Liver (tissue), 9 donors: ENCODE data around the gene DMD. TPM values are rescaled to one million over a fixed set of nuclear protein-coding genes. Genes with fewer than 3 reads are reported as not detected.

ENCODE experiments used
- DNase-seq: peaks from one replicate; pipeline ENCODE4 v3.0.0-alpha.2; 2017; ENCODE audit warnings: low spot score
- H3K27ac ChIP-seq, 2 donors: one replicate each; pipeline ENCODE4 v1.7.0; 2013; ENCODE audit warnings: inconsistent platforms in 2 of 2, low read length in 2 of 2, control low read depth in 1 of 2, low read depth in 1 of 2, mild to moderate bottlenecking in 1 of 2
- H3K27me3 ChIP-seq, 4 donors: one replicate each; pipeline versions ENCODE4 v1.6.1 to v1.7.0; 2013; ENCODE audit warnings: low read length in 3 of 4, inconsistent platforms in 1 of 4, mild to moderate bottlenecking in 1 of 4, moderate library complexity in 1 of 4; ENCODE audit not compliant: control insufficient read depth in 4 of 4, insufficient read depth in 4 of 4
- H3K36me3 ChIP-seq, 4 donors: one replicate each; pipeline versions ENCODE4 v1.6.1 to v1.7.0; 2013; ENCODE audit warnings: low read length in 3 of 4, mild to moderate bottlenecking in 3 of 4, low read depth in 1 of 4, moderate library complexity in 1 of 4; ENCODE audit not compliant: control insufficient read depth in 4 of 4, insufficient read depth in 3 of 4
- H3K4me1 ChIP-seq, 4 donors: one replicate each; pipeline versions ENCODE4 v1.6.1 to v1.7.0; 2013; ENCODE audit warnings: low read length in 3 of 4, mild to moderate bottlenecking in 3 of 4, moderate library complexity in 1 of 4; ENCODE audit not compliant: control insufficient read depth in 4 of 4, insufficient read depth in 4 of 4
- H3K4me3 ChIP-seq, 3 donors: one replicate each; pipeline versions ENCODE4 v1.6.1 to v1.7.0; 2013; ENCODE audit warnings: low read length in 3 of 3, control low read depth in 1 of 3, low read depth in 1 of 3, mild to moderate bottlenecking in 1 of 3
- H3K9ac ChIP-seq, 2 donors: one replicate each; pipeline ENCODE4 v1.7.0; 2013; ENCODE audit warnings: low read length in 2 of 2, mild to moderate bottlenecking in 2 of 2, moderate library complexity in 2 of 2, control low read depth in 1 of 2, low read depth in 1 of 2
- H3K9me3 ChIP-seq, 4 donors: one replicate each; pipeline versions ENCODE4 v1.6.1 to v1.7.0; 2013; ENCODE audit warnings: low read length in 3 of 4; ENCODE audit not compliant: control insufficient read depth in 4 of 4
- ATF3 ChIP-seq: IDR thresholded peaks from 2 replicates; pipeline ENCODE4 v1.6.1; 2016; ENCODE audit warnings: antibody characterized with exemption
- CTCF ChIP-seq: fragments of 150-350 bp; IDR thresholded peaks from 2 replicates; pipeline ENCODE4 v1.5.1; 2017; ENCODE audit warnings: improper control_type of control experiment, low read depth, low read length; ENCODE audit not compliant: missing input control
- EGR1 ChIP-seq, 2 donors: IDR thresholded peaks; 2 replicates each; pipeline ENCODE4 v1.6.1; 2016 to 2018; ENCODE audit warnings: antibody characterized with exemption in 2 of 2, low read depth in 2 of 2
- FOXA1 ChIP-seq: IDR thresholded peaks from 2 replicates; pipeline ENCODE4 v1.6.1; 2016; ENCODE audit warnings: antibody characterized with exemption
- FOXA2 ChIP-seq: IDR thresholded peaks from 2 replicates; pipeline ENCODE4 v1.6.1; 2016; ENCODE audit warnings: antibody characterized with exemption
- GABPA ChIP-seq, 2 donors: IDR thresholded peaks in 1 of 2; conservative IDR thresholded peaks in 1 of 2; 2 replicates each; pipeline ENCODE4 v1.6.1; 2016; ENCODE audit warnings: antibody characterized with exemption in 2 of 2, mild to moderate bottlenecking in 1 of 2, moderate library complexity in 1 of 2
- HNF4A ChIP-seq, 2 donors: conservative IDR thresholded peaks; 2 replicates each; pipeline ENCODE4 v1.6.1; 2016; ENCODE audit warnings: antibody characterized with exemption in 2 of 2, mild to moderate bottlenecking in 2 of 2
- HNF4G ChIP-seq: IDR thresholded peaks from 2 replicates; pipeline ENCODE4 v1.6.1; 2016; ENCODE audit warnings: antibody characterized with exemption
- JUND ChIP-seq, 2 donors: IDR thresholded peaks; 2 replicates each; pipeline ENCODE4 v1.6.1; 2016; ENCODE audit warnings: antibody characterized with exemption in 2 of 2
- NR2F2 ChIP-seq: IDR thresholded peaks from 2 replicates; pipeline ENCODE4 v1.6.1; 2016; ENCODE audit warnings: antibody characterized with exemption
- RAD21 ChIP-seq, 2 donors: IDR thresholded peaks; 2 replicates each; pipeline ENCODE4 v1.6.1; 2016; ENCODE audit warnings: antibody characterized with exemption in 2 of 2, mild to moderate bottlenecking in 2 of 2
- RXRA ChIP-seq, 2 donors: IDR thresholded peaks; 2 replicates each; pipeline ENCODE4 v1.6.1; 2017 to 2018; ENCODE audit warnings: antibody characterized with exemption in 2 of 2, mild to moderate bottlenecking in 1 of 2
- SP1 ChIP-seq: IDR thresholded peaks from 2 replicates; pipeline ENCODE4 v1.6.1; 2018; ENCODE audit warnings: antibody characterized with exemption, mild to moderate bottlenecking
- TAF1 ChIP-seq: conservative IDR thresholded peaks from 2 replicates; pipeline ENCODE4 v1.6.1; 2016; ENCODE audit warnings: antibody characterized with exemption, mild to moderate bottlenecking
- YY1 ChIP-seq: IDR thresholded peaks from 2 replicates; pipeline ENCODE4 v1.6.1; 2016; ENCODE audit warnings: antibody characterized with exemption, mild to moderate bottlenecking
- ZBTB33 ChIP-seq: IDR thresholded peaks from 2 replicates; pipeline ENCODE4 v1.6.1; 2016; ENCODE audit warnings: antibody characterized with exemption
- WGBS: extraction: QIAGEN DNeasy Blood & Tissue Kit; methylation state at CpG from one replicate; pipeline ENCODE4 v1.1.7; 2013; 5-methylcytosine and 5-hydroxymethylcytosine counted together
- polyA plus RNA-seq, 2 donors: library from polyadenylated mRNA; stranded (reverse) in 1 of 2; unstranded in 1 of 2; fragments of 200-250 nt in 1 of 2; fragments of >200 nt in 1 of 2; fragmentation: Nextera tagmentation in 1 of 2; extraction: Ambion mirVana in 1 of 2; gene quantifications; one replicate each; pipeline versions ENCODE4 v1.2.1 to v1.2.3, GENCODE V29; 2013 to 2015
- total RNA-seq, 2 donors: library from RNA; depleted of rRNA; stranded (reverse); fragments of >200 nt; gene quantifications; one replicate each; pipeline ENCODE4 v1.2.3, GENCODE V29; 2014
- donor health status: healthy.
- donor health status: healthy.
- donor health status: healthy.
- donor health status: healthy.
- donor health status: healthy.

Gene DMD
- total and polyA plus RNA-seq, 4 donors, result 14.6 to 61.9 (median 23.9) TPM

GRCh38 chrX:31889088-31889487 lies 1322.3 kb downstream of the DMD start:
- H3K27ac ChIP-seq, result peak overlapping the region in 1 of 2 donors; percentile 53
- 35% methylated on average over 2 of the region's 2 CpGs for WGBS
- DNase-seq, result no peak
- no peak overlapping the region for H3K9ac ChIP-seq
- peaks cover 0 to 8% (median 4%) of the 10 kb centered on the region in 4 donors for H3K4me1 ChIP-seq
- H3K4me3 ChIP-seq, result no peak overlapping the region
- no peaks in the 10 kb centered on the region for H3K36me3 ChIP-seq
- no peaks in the 10 kb centered on the region for H3K9me3 ChIP-seq
- no peaks in the 10 kb centered on the region for H3K27me3 ChIP-seq
- TF ChIP-seq GABPA (IDR thresholded peaks at IDR 0.05 in 1 of 2, conservative IDR thresholded peaks at IDR 0.05 in 1 of 2) (no peak), TAF1 (no peak), JUND (IDR thresholded peaks at IDR 0.05) (no peak), FOXA2 (peak; percentile 80), RXRA (IDR thresholded peaks at IDR 0.05) (peak in 1 of 2 donors; percentile 41), FOXA1 (peak; percentile 63), HNF4G (no peak), HNF4A (conservative IDR thresholded peaks at IDR 0.05) (peak; percentile 48 to 65), ATF3 (no peak), RAD21 (IDR thresholded peaks at IDR 0.05) (peak in 1 of 2 donors; percentile 9), NR2F2 (no peak), SP1 (peak; percentile 62), ZBTB33 (no peak), YY1 (peak; percentile 50)

DNA sequence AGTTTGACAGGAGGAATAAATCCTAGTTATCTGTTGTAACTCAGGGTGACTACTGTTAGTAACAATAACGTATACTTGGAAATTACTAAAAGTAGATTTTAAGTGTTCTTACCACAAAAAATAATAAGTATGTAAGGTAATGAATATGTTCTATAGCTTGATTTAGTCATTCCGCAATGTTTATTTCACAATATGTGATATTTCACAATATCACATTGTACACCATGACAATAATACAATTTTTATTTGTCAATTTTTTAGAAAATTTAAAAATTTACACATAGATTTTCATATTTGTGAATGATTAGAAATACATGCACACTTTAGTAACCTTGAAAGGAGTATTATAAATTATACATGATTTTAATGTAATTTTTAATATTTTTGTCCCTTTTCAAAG lies 1326.8 kb downstream of the DMD start:
- Histone ChIP-seq H3K36me3 (no peaks in the 10 kb centered on the region), H3K4me3 (no peak overlapping the region), H3K4me1 (no peaks in the 10 kb centered on the region), H3K9ac (no peak overlapping the region), H3K27ac (no peak overlapping the region), H3K9me3 (no peaks in the 10 kb centered on the region), H3K27me3 (no peaks in the 10 kb centered on the region)
- TF ChIP-seq ATF3, result no peak
- no peak for TF ChIP-seq GABPA (IDR thresholded peaks at IDR 0.05 in 1 of 2, conservative IDR thresholded peaks at IDR 0.05 in 1 of 2)
- TF ChIP-seq EGR1 (IDR thresholded peaks at IDR 0.05; ENCODE audit: low read depth in 2 of 2), result no peak
- no peak for TF ChIP-seq CTCF
- 95% methylated on average over 2 of the region's 2 CpGs for WGBS
- no peak for DNase-seq
